Adrenal gland (tissue), 5 donors: Measurements from ENCODE around the gene NPY.
A peak's percentile ranks its signal among the peaks of the same experiment; 100 is the strongest.

ENCODE experiments used
- POLR2A ChIP-seq, 2 donors: fragments of 450-650 bp; IDR thresholded peaks; one replicate each; pipeline ENCODE4 v1.6.1; 2017; ENCODE audit warnings: antibody characterized with exemption in 2 of 2, mild to moderate bottlenecking in 2 of 2, moderate library complexity in 1 of 2
- TF ChIP-seq, protein P1 (sequence below), 6 experiments: fragments of 450-650 bp in 4 of 6; fragments of 200-600 bp in 2 of 6; sonication (generic) in 1 of 6; IDR thresholded peaks; 1 replicate in 5 of 6; 2 replicates in 1 of 6; pipeline versions ENCODE4 v1.5.1 to v1.8.0; 2016 to 2021; ENCODE audit warnings: antibody characterized with exemption in 6 of 6, mild to moderate bottlenecking in 2 of 6, moderate library complexity in 1 of 6
- donor health status: DM: no; HTN: no; CAD: no.

DNA sequence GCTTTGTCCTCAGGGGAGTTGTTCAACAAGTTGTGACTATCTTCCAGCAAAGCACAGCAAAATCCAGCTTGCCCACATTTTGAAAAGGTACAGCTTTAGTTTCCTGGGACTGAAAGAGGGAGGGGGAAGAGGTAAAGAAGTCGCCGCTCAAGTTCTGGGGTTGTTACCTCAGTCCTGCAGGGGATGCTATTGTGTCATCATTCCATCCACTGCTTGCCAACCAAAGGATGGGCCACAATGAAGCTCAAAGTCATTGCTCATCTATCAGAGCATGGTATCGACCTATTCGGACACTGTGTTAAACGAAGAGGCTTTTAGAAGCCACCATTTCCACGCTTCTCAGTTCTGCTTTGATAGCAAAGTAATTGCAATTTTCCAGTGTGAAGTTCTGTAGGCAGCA lies 34.3 kb downstream of the NPY start:
- TF ChIP-seq, protein P1, sequence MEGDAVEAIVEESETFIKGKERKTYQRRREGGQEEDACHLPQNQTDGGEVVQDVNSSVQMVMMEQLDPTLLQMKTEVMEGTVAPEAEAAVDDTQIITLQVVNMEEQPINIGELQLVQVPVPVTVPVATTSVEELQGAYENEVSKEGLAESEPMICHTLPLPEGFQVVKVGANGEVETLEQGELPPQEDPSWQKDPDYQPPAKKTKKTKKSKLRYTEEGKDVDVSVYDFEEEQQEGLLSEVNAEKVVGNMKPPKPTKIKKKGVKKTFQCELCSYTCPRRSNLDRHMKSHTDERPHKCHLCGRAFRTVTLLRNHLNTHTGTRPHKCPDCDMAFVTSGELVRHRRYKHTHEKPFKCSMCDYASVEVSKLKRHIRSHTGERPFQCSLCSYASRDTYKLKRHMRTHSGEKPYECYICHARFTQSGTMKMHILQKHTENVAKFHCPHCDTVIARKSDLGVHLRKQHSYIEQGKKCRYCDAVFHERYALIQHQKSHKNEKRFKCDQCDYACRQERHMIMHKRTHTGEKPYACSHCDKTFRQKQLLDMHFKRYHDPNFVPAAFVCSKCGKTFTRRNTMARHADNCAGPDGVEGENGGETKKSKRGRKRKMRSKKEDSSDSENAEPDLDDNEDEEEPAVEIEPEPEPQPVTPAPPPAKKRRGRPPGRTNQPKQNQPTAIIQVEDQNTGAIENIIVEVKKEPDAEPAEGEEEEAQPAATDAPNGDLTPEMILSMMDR (IDR thresholded peaks at IDR 0.05): peak in 1 of 6 experiments; percentile 21
- no peak for TF ChIP-seq POLR2A (IDR thresholded peaks at IDR 0.05)
